Caco-2 (cell line): ENCODE results near the gene LRRC40. TPM values are rescaled to one million over a fixed set of nuclear protein-coding genes. Genes with fewer than 3 reads are reported as not detected.

Experiments
- BruUV-seq: library from RNA; stranded (reverse); fragments of 400-500 nt; replicated peaks from 2 replicates; lab custom pipeline; 2021; lab: Mats Ljungman, UMichigan
- CTCF ChIA-PET: fragments of 300-600 bp; sonication (Branson Sonifier 250); formaldehyde crosslinking; loops from one replicate; lab custom pipeline; 2022; ENCODE audit warnings: antibody characterized with exemption; lab: Charles Lee
- POLR2A ChIA-PET: fragments of 300-600 bp; sonication (Branson Sonifier 250); formaldehyde crosslinking; loops from one replicate; lab custom pipeline; 2022; ENCODE audit warnings: antibody characterized with exemption; lab: Charles Lee
- DNase-seq, 2 experiments: peaks; one replicate each; pipeline versions ENCODE4 v3.0.0 to v3.0.0-alpha.2; 2020 to 2022
- H3K27me3 ChIP-seq: replicated peaks from 2 replicates; pipeline ENCODE4 v1.6.0; 2011; ENCODE audit warnings: low read length; ENCODE audit not compliant: control insufficient read depth, insufficient read depth
- H3K36me3 ChIP-seq: 2 replicates; pipeline ENCODE4 v1.5.1; 2011; ENCODE audit warnings: low read length; ENCODE audit not compliant: control insufficient read depth, insufficient read depth
- H3K4me1 ChIP-seq: fragments of 250-450 bp; sonication (Bioruptor Pico); 2 replicates; pipeline ENCODE4 v1.5.1; 2020; ENCODE audit warnings: mild to moderate bottlenecking
- H3K4me3 ChIP-seq: 2 replicates; pipeline ENCODE4 v1.5.1; 2011; ENCODE audit warnings: low read depth, mild to moderate bottlenecking, control low read depth, low read length
- H3K9me3 ChIP-seq: fragments of 250-450 bp; sonication (Bioruptor Pico); 2 replicates; pipeline ENCODE4 v1.5.1; 2020; ENCODE audit warnings: mild to moderate bottlenecking, moderate library complexity
- H3K27ac Mint-ChIP-seq: one replicate; pipeline ENCODE4 v1.8.0; 2022; ENCODE audit warnings: mixed read lengths; ENCODE audit not compliant: unreplicated experiment
- H3K27me3 Mint-ChIP-seq: one replicate; pipeline ENCODE4 v1.8.0; 2022; ENCODE audit warnings: mixed read lengths; ENCODE audit not compliant: insufficient read depth, unreplicated experiment
- H3K36me3 Mint-ChIP-seq: one replicate; pipeline ENCODE4 v1.8.0; 2022; ENCODE audit warnings: mild to moderate bottlenecking, mixed read lengths; ENCODE audit not compliant: insufficient read depth, unreplicated experiment
- H3K4me1 Mint-ChIP-seq: one replicate; pipeline ENCODE4 v1.8.0; 2022; ENCODE audit warnings: low read depth, mixed read lengths; ENCODE audit not compliant: unreplicated experiment
- H3K4me3 Mint-ChIP-seq: one replicate; pipeline ENCODE4 v1.8.0; 2022; ENCODE audit warnings: mild to moderate bottlenecking, moderate library complexity, mixed read lengths; ENCODE audit not compliant: unreplicated experiment
- H3K9me3 Mint-ChIP-seq: one replicate; pipeline ENCODE4 v1.8.0; 2022; ENCODE audit warnings: mixed read lengths; ENCODE audit not compliant: unreplicated experiment
- CTCF ChIP-seq, 2 experiments: fragments of 200-600 bp in 1 of 2; IDR thresholded peaks; 1 replicate in 1 of 2; 2 replicates in 1 of 2; pipeline versions ENCODE4 v1.5.1 to v1.8.0; 2011 to 2022; ENCODE audit warnings: antibody characterized with exemption in 1 of 2, control low read depth in 1 of 2, inconsistent platforms in 1 of 2, low read depth in 1 of 2, low read length in 1 of 2, mild to moderate bottlenecking in 1 of 2, moderate library complexity in 1 of 2; ENCODE audit not compliant: insufficient read depth in 1 of 2, severe bottlenecking in 1 of 2, unreplicated experiment in 1 of 2
- intact Hi-C: fragments of 100-400 bp; cut with micrococcal nuclease; formaldehyde crosslinking; loops from one replicate; pipeline ENCODE4 v1.10.0; 2022; ENCODE audit not compliant: unreplicated experiment
- total RNA-seq: library from RNA; stranded (reverse); gene quantifications from 2 replicates; pipeline ENCODE4 v1.2.3, GENCODE V29; 2022

The LRRC40 gene
- total RNA-seq, 1 experiment from 2014 or later, result 15.6 TPM

- Mint-ChIP-seq H3K27me3 (no peaks in the 10 kb centered on the region), H3K36me3 (peaks cover 42% of the 10 kb centered on the region), H3K9me3 (no peaks in the 10 kb centered on the region), H3K4me1 (no peaks in the 10 kb centered on the region), H3K4me3 (no peak overlapping the region), H3K27ac (no peak overlapping the region)
- no peak for DNase-seq
- no peaks in the 10 kb centered on the region for H3K9me3 ChIP-seq
- H3K4me1 ChIP-seq, result peaks cover 5% of the 10 kb centered on the region; the same call in 1 of the 2 replicates
- no peaks in the 10 kb centered on the region for H3K27me3 ChIP-seq
- no peaks in the 10 kb centered on the region for H3K36me3 ChIP-seq
- POLR2A ChIA-PET, result no interaction called here
- CTCF ChIA-PET, result no interaction called here
- no peak overlapping the region for H3K4me3 ChIP-seq
- no TSS peak for BruUV-seq
- no peak for TF ChIP-seq CTCF (IDR thresholded peaks at IDR 0.05; ENCODE audit: insufficient read depth in 1 of 2, low read depth in 1 of 2, low read length in 1 of 2, severe bottlenecking in 1 of 2, unreplicated experiment in 1 of 2)
- intact Hi-C loops, result loop anchor here (5.0 kb wide), 1 partner anchor 127 kb away; the partner anchor contains the start of gene ANKRD13C
Measured at GRCh38 chr1:70224954-70225353, 19.6 kb upstream of the LRRC40 start.

DNA sequence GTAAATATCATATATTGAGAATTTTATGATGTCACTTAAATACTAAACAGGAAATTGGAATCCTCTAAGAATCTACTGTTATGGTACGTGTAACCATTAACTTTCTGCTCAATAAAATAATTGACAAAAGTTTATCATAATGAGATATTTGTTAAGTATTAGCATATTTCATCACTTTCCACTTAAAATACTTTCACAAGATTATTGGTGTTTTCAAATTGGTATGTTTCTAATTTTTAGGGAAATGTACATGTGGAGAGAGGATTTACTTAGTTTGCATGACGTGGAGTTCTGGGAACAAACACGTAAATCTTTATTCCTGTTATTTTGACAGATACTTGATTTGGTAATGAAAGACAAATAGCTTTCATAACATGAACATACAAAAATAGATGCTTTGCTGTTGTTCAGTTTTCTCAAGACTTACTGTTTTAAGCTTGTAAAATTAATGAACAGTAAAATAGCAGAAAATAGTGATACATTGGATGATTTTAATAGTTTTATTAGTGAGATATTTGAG is 17.4 kb upstream of the LRRC40 start:
- peaks cover 40% of the 10 kb centered on the region for H3K36me3 Mint-ChIP-seq
- BruUV-seq, result no TSS peak
- peak overlapping the region; percentile 73 for H3K4me3 ChIP-seq
- TF ChIP-seq CTCF (IDR thresholded peaks at IDR 0.05; ENCODE audit: insufficient read depth in 1 of 2, low read depth in 1 of 2, low read length in 1 of 2, severe bottlenecking in 1 of 2, unreplicated experiment in 1 of 2), result no peak
- H3K27ac Mint-ChIP-seq, result no peak overlapping the region
- H3K9me3 Mint-ChIP-seq, result no peaks in the 10 kb centered on the region
- ChIA-PET CTCF (no interaction called here), POLR2A (no interaction called here)
- H3K27me3 ChIP-seq, result no peaks in the 10 kb centered on the region
- no peaks in the 10 kb centered on the region for H3K4me1 Mint-ChIP-seq
- H3K36me3 ChIP-seq, result no peaks in the 10 kb centered on the region
- DNase-seq, result no peak
- H3K4me1 ChIP-seq, result peaks cover 5% of the 10 kb centered on the region; the same call in 1 of the 2 replicates
- H3K27me3 Mint-ChIP-seq, result no peaks in the 10 kb centered on the region
- H3K9me3 ChIP-seq, result no peaks in the 10 kb centered on the region
- intact Hi-C loops, result loop anchor here (5.0 kb wide), 1 partner anchor 130 kb away; the partner anchor contains the start of gene ANKRD13C
- peak overlapping the region; percentile 77 for H3K4me3 Mint-ChIP-seq

- no peaks in the 10 kb centered on the region for H3K27me3 Mint-ChIP-seq
- H3K27ac Mint-ChIP-seq, result peak within 1 kb of the TSS; percentile 97
- H3K36me3 ChIP-seq, result no peaks in the 10 kb centered on the region
- ChIA-PET POLR2A (interaction anchor here (0.6 to 1.7 kb wide), 9 partner anchors 10 to 211 kb away, joined by 3 to 17 read pairs (median 6); partner anchors contain the start of genes ANKRD13C, CTH and LRRC40), CTCF (interaction anchor here (0.6 kb wide), 1 partner anchor 285 kb away, joined by 4 read pairs; no protein-coding TSS in a partner anchor)
- H3K4me1 Mint-ChIP-seq, result no peaks in the 10 kb centered on the region
- H3K9me3 ChIP-seq, result no peaks in the 10 kb centered on the region
- no TSS peak for BruUV-seq
- H3K27me3 ChIP-seq, result no peaks in the 10 kb centered on the region
- DNase-seq, result peak; percentile 92 to 93
- H3K36me3 Mint-ChIP-seq, result peaks cover 40% of the 10 kb centered on the region
- H3K4me3 Mint-ChIP-seq, result peak within 1 kb of the TSS; percentile 77
- H3K4me1 ChIP-seq, result peaks cover 5% of the 10 kb centered on the region; the same call in 1 of the 2 replicates
- TF ChIP-seq CTCF (IDR thresholded peaks at IDR 0.05; ENCODE audit: insufficient read depth in 1 of 2, low read depth in 1 of 2, low read length in 1 of 2, severe bottlenecking in 1 of 2, unreplicated experiment in 1 of 2), result no peak
- no peaks in the 10 kb centered on the region for H3K9me3 Mint-ChIP-seq
- H3K4me3 ChIP-seq, result peak within 1 kb of the TSS; percentile 73
- intact Hi-C loops, result loop anchor here (1.0 to 5.0 kb wide), 2 partner anchors 16 to 131 kb away; partner anchors contain the start of genes ANKRD13C and LRRC40
Measured at GRCh38 chr1:70221238-70222121, 16.1 kb upstream of the LRRC40 start, which contains the start of gene SRSF11. Gene SRSF11, plus strand, starts transcription at chr1:70221380. Its CDS starts 257 bp downstream, at chr1:70221637.
